SU-DHL-6 (cell line): Measurements from ENCODE around the gene DPP6.

Source experiments
- H2AFZ ChIP-seq: fragments of 200-600 bp; sonication (generic); 2 replicates; pipeline ENCODE4 v1.6.1; 2014; ENCODE audit warnings: low read depth, mild to moderate bottlenecking, moderate library complexity, mixed read lengths, antibody characterized with exemption, low read length; ENCODE audit not compliant: severe bottlenecking
- H3F3A ChIP-seq: fragments of 200-600 bp; shearing (Covaris generic); 2 replicates; pipeline ENCODE4 v1.6.0; 2016; ENCODE audit warnings: antibody characterized with exemption, mild to moderate bottlenecking; ENCODE audit not compliant: insufficient read depth
- H3K27ac ChIP-seq: fragments of 200-600 bp; sonication (generic); 2 replicates; pipeline ENCODE4 v1.5.1; 2016; ENCODE audit warnings: low read depth, mild to moderate bottlenecking, low read length, moderate library complexity, mixed read lengths
- H3K27me3 ChIP-seq: fragments of 200-600 bp; sonication (generic), shearing (Covaris generic); 2 replicates; pipeline ENCODE4 v1.6.0; 2014; ENCODE audit warnings: mild to moderate bottlenecking, low read length
- H3K36me3 ChIP-seq: fragments of 200-600 bp; sonication (generic); 2 replicates; pipeline ENCODE4 v1.6.1; 2014; ENCODE audit warnings: mild to moderate bottlenecking, low read length, mixed read lengths
- H3K4me2 ChIP-seq: fragments of 300-600, 200-600 bp; shearing (Covaris generic), sonication (generic); 2 replicates; pipeline ENCODE4 v1.6.0; 2014; ENCODE audit warnings: low read length, low read depth, mild to moderate bottlenecking; ENCODE audit not compliant: poor library complexity, severe bottlenecking
- H3K4me3 ChIP-seq: fragments of 200-600 bp; sonication (generic); 2 replicates; pipeline ENCODE4 v1.5.1; 2014; ENCODE audit warnings: antibody characterized with exemption, low read length, mild to moderate bottlenecking, mixed read lengths; ENCODE audit not compliant: insufficient read depth, poor library complexity, severe bottlenecking
- H3K79me2 ChIP-seq: fragments of 200-600 bp; sonication (generic); 2 replicates; pipeline ENCODE4 v1.6.1; 2014; ENCODE audit warnings: mild to moderate bottlenecking, low read length, moderate library complexity; ENCODE audit not compliant: insufficient read depth
- H3K9ac ChIP-seq: fragments of 200-600 bp; sonication (generic); 2 replicates; pipeline ENCODE4 v1.7.0; 2014; ENCODE audit warnings: mild to moderate bottlenecking, low read length
- H3K9me2 ChIP-seq: fragments of 200-600 bp; sonication (generic); replicated peaks from 2 replicates; pipeline ENCODE4 v1.6.1; 2014; ENCODE audit warnings: low read length; ENCODE audit not compliant: insufficient read depth
- H3K9me3 ChIP-seq: fragments of 200-600 bp; sonication (generic); 2 replicates; pipeline ENCODE4 v1.6.1; 2014; ENCODE audit warnings: low read length, mixed read lengths; ENCODE audit not compliant: insufficient read depth
- H4K20me1 ChIP-seq: fragments of 200-600 bp; sonication (generic); 2 replicates; pipeline ENCODE4 v1.6.1; 2014; ENCODE audit warnings: low read depth, mild to moderate bottlenecking, antibody characterized with exemption, low read length, moderate library complexity, mixed read lengths
- EZH2phosphoT487 ChIP-seq: fragments of 200-600 bp; sonication (generic), shearing (Covaris generic); conservative IDR thresholded peaks from 2 replicates; pipeline ENCODE4 v1.6.1; 2018; ENCODE audit warnings: mild to moderate bottlenecking, antibody characterized with exemption, low read length, moderate library complexity, mixed read lengths
- TF ChIP-seq, protein P1 (sequence below): fragments of 200-600 bp; sonication (generic); IDR thresholded peaks from one replicate; pipeline ENCODE4 v1.5.1; 2017; ENCODE audit warnings: antibody characterized with exemption, mild to moderate bottlenecking, low read length, moderate library complexity; ENCODE audit not compliant: insufficient read depth, poor library complexity, severe bottlenecking

Gene DPP6

GRCh38 chr7:154867068-154867467 lies 814.9 kb downstream of the DPP6 start:
- no peaks in the 10 kb centered on the region for H3F3A ChIP-seq
- TF ChIP-seq, protein P1, sequence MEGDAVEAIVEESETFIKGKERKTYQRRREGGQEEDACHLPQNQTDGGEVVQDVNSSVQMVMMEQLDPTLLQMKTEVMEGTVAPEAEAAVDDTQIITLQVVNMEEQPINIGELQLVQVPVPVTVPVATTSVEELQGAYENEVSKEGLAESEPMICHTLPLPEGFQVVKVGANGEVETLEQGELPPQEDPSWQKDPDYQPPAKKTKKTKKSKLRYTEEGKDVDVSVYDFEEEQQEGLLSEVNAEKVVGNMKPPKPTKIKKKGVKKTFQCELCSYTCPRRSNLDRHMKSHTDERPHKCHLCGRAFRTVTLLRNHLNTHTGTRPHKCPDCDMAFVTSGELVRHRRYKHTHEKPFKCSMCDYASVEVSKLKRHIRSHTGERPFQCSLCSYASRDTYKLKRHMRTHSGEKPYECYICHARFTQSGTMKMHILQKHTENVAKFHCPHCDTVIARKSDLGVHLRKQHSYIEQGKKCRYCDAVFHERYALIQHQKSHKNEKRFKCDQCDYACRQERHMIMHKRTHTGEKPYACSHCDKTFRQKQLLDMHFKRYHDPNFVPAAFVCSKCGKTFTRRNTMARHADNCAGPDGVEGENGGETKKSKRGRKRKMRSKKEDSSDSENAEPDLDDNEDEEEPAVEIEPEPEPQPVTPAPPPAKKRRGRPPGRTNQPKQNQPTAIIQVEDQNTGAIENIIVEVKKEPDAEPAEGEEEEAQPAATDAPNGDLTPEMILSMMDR: no peak
- TF ChIP-seq EZH2phosphoT487: no peak
- no peaks in the 10 kb centered on the region for H3K79me2 ChIP-seq
- no peak overlapping the region for H3K4me3 ChIP-seq
- no peaks in the 10 kb centered on the region for H3K9me2 ChIP-seq
- H3K4me2 ChIP-seq: no peak overlapping the region
- H3K36me3 ChIP-seq: no peaks in the 10 kb centered on the region
- no peak overlapping the region for H3K9ac ChIP-seq
- H3K9me3 ChIP-seq: no peaks in the 10 kb centered on the region
- no peak overlapping the region for H2AFZ ChIP-seq
- H4K20me1 ChIP-seq: no peaks in the 10 kb centered on the region
- H3K27me3 ChIP-seq: no peaks in the 10 kb centered on the region
- H3K27ac ChIP-seq: no peak overlapping the region

DNA sequence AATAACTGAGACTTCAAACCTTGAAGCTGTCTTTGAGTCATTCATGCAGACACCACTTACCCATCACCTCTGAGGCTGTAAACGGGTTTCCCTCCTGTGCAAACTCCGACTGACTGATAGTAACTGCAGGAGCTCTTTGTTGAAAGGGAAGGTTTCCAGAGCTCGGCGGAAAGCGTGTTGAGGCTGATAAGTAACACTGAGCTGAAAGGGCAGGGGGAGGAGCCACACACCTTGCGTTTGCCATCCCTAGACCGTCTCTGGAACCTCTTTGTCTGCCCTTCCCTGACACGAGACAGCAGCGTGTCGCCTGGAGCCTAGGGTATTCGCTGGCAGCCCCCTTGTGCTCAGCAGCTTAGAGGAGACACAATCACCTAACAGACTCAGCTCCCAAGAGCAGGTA lies 816.7 kb downstream of the DPP6 start:
- Histone ChIP-seq H3K36me3 (no peaks in the 10 kb centered on the region), H2AFZ (no peak overlapping the region), H3K9ac (no peak overlapping the region), H3K9me3 (no peaks in the 10 kb centered on the region), H3K27ac (no peak overlapping the region), H4K20me1 (no peaks in the 10 kb centered on the region), H3K79me2 (no peaks in the 10 kb centered on the region), H3F3A (no peaks in the 10 kb centered on the region), H3K4me2 (no peak overlapping the region), H3K9me2 (no peaks in the 10 kb centered on the region), H3K4me3 (no peak overlapping the region), H3K27me3 (no peaks in the 10 kb centered on the region)
- TF ChIP-seq, protein P1: no peak
- no peak for TF ChIP-seq EZH2phosphoT487

DNA sequence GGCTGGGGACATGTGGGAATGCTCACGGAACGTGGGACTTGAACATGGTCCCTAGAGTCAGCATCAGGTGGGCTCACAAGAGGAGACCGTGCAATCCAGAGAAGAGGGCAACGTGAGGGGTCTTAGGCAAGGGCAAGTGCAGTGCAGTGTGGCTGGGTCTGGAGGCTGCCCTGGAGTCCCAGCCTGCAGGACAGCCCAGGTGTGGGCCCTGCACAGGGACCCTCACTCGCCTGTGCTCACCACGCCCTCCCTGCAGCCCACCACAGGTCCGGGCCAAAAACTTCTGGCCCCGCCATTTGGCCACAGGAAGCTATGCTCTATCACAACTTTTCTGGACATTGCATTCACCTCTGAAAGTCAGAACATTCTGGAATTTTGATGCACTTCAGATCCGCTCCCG lies 817.2 kb downstream of the DPP6 start:
- no peak overlapping the region for H3K9ac ChIP-seq
- no peak overlapping the region for H3K4me3 ChIP-seq
- no peaks in the 10 kb centered on the region for H3K27me3 ChIP-seq
- H3K36me3 ChIP-seq: no peaks in the 10 kb centered on the region
- no peaks in the 10 kb centered on the region for H3F3A ChIP-seq
- H3K9me3 ChIP-seq: no peaks in the 10 kb centered on the region
- H4K20me1 ChIP-seq: no peaks in the 10 kb centered on the region
- no peak overlapping the region for H3K4me2 ChIP-seq
- no peaks in the 10 kb centered on the region for H3K9me2 ChIP-seq
- no peak overlapping the region for H2AFZ ChIP-seq
- no peaks in the 10 kb centered on the region for H3K79me2 ChIP-seq
- no peak for TF ChIP-seq EZH2phosphoT487
- TF ChIP-seq, protein P1: no peak
- H3K27ac ChIP-seq: no peak overlapping the region
